ENCODE measurements around the gene LGALSL. TPM values are rescaled to one million over a fixed set of nuclear protein-coding genes. Genes with fewer than 3 reads are reported as not detected.

The LGALSL gene
- total RNA-seq, 1 experiment from 2014 or later = 23.8 TPM

GRCh38 chr2:64404743-64405142 lies 49.2 kb upstream of the LGALSL start:
- H3K14ac ChIP-seq (ENCODE audit: insufficient read depth, low read length) = peak overlapping the region; percentile 84; the same call in 1 of the 2 replicates
- Mint-ChIP-seq H3K27me3 (ENCODE audit: low read depth) (no peaks in the 10 kb centered on the region), H3K4me3 (peak overlapping the region in 1 of 2 experiments; percentile 73; a peak in 3 of 5 replicates), H3K27ac (peak overlapping the region; percentile 98), H3K4me1 (peaks cover 44 to 55% of the 10 kb centered on the region in 2 experiments), H3K36me3 (ENCODE audit: insufficient read depth in 1 of 3, low read depth in 3 of 3) (0 out of 7 replicates have a peak, but pooled peaks cover 0 to 1% (median 0%) of the 10 kb centered on the region in 3 experiments), H3K9me3 (no peaks in the 10 kb centered on the region)
- no peak overlapping the region for H4K5ac ChIP-seq (ENCODE audit: insufficient read length, low read depth, low read length)
- H2AK5ac ChIP-seq (ENCODE audit: insufficient read length, low read length) = no peak overlapping the region
- H3K56ac ChIP-seq (ENCODE audit: insufficient read length, low read depth, low read length) = peak overlapping the region; percentile 13
- H3K9me3 ChIP-seq (ENCODE audit: control insufficient read depth, low read depth, low read length) = no peaks in the 10 kb centered on the region
- no peaks in the 10 kb centered on the region for H3K79me2 ChIP-seq (ENCODE audit: insufficient read depth, low read length)
- peak overlapping the region; percentile 63 for H2BK120ac ChIP-seq (ENCODE audit: low read depth, low read length, poor library complexity, severe bottlenecking)
- H3K18ac ChIP-seq (ENCODE audit: insufficient read length, low read depth, low read length) = no peak overlapping the region
- H2AFZ ChIP-seq (ENCODE audit: low read length) = no peak overlapping the region
- no peak for TF ChIP-seq CTCF (conservative IDR thresholded peaks at IDR 0.05)
- no peak overlapping the region for H2BK15ac ChIP-seq (ENCODE audit: low read depth, low read length)
- H3K27me3 ChIP-seq (ENCODE audit: insufficient read depth, low read length) = no peaks in the 10 kb centered on the region
- peaks cover 16% of the 10 kb centered on the region for H3K4me1 ChIP-seq (ENCODE audit: insufficient read depth, low read length)
- WGBS (ENCODE audit: extremely low coverage, insufficient read length, low lambda C conversion rate) = no CpG with 5 or more reads among the region's 9 CpGs
- H3K23ac ChIP-seq (ENCODE audit: insufficient read length, low read depth, low read length) = no peak overlapping the region
- H3K79me1 ChIP-seq (ENCODE audit: insufficient read depth, low read depth, low read length, poor library complexity, severe bottlenecking) = no peaks in the 10 kb centered on the region
- no peak overlapping the region for H2BK12ac ChIP-seq (ENCODE audit: insufficient read length, low read depth, low read length)
- H3K4ac ChIP-seq (ENCODE audit: low read depth, low read length) = no peak overlapping the region; the same call in 1 of the 2 replicates
- H3K27ac ChIP-seq (ENCODE audit: insufficient read length, low read depth, low read length) = peak overlapping the region; percentile 49
- H3K9ac ChIP-seq (ENCODE audit: extremely low read depth, insufficient read length, low read length) = no peak overlapping the region
- peak overlapping the region; percentile 63 for H3K4me2 ChIP-seq (ENCODE audit: insufficient read depth, insufficient read length, low read length)
- peak overlapping the region; percentile 11 for H3T11ph ChIP-seq (ENCODE audit: low read length)
- H2BK20ac ChIP-seq (ENCODE audit: low read depth, low read length, poor library complexity, severe bottlenecking) = no peak overlapping the region
- H2BK5ac ChIP-seq (ENCODE audit: insufficient read length, low read length) = no peak overlapping the region
- no peaks in the 10 kb centered on the region for H4K20me1 ChIP-seq (ENCODE audit: control insufficient read depth, insufficient read depth, insufficient read length)
- H4K91ac ChIP-seq (ENCODE audit: insufficient read length, low read depth, low read length) = no peak overlapping the region
- peaks cover 5% of the 10 kb centered on the region for H3K23me2 ChIP-seq (ENCODE audit: insufficient read length, low read depth, low read length, poor library complexity, severe bottlenecking)
- peak; percentile 60 for DNase-seq
- H4K8ac ChIP-seq (replicated peaks; ENCODE audit: insufficient read length, low read depth, low read length) = no peak overlapping the region

All from H9 (cell line).